ENCODE results near the gene HTT.

HTT gene

DNA sequence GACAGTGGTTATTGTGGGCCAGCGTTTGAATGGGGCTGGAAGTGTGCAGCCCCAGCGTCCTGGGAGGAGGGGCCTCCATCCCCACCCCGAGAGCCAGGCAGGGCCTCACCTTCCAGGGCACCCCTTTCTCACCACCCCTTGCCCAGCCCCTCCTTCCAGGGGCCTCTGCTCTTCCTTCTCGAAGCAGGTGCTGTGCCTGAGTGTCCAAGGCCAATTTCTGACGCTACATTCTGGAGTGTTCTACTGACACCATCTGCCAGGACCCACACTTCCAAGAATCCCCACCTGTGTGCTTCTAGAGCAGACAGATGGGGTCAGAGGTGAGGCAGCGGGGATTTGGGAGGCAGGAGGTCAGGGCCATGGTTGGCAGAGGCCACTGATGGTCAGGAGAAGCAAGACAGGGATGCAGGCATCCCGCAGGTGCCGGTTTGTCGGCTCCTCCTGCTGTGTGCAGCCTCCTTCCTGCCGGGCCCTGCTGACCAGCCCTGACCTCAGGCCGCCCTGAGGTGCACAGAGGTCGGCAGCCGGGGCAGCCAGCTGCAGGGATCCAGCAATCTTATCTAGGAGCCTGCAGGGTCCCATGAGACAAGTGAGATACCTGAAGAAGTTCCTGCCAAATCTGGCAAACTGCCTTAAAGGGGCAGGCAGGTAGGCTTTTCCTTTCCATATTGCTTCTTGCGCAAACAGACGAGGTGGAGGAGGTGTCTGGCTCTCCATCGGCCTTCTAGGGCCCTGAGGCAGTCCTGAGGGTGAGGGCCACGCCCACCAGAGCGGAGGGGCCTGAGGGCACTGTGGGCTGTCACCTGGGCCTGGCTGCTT, 193.3 kb downstream of the HTT start:
- Histone ChIP-seq H3K4me3 (ENCODE audit: low read length) (no peak overlapping the region), H3K4me2 (ENCODE audit: low read length) (no peak overlapping the region), H3K27me3 (ENCODE audit: control insufficient read depth, low read length) (no peaks in the 10 kb centered on the region)

DNA sequence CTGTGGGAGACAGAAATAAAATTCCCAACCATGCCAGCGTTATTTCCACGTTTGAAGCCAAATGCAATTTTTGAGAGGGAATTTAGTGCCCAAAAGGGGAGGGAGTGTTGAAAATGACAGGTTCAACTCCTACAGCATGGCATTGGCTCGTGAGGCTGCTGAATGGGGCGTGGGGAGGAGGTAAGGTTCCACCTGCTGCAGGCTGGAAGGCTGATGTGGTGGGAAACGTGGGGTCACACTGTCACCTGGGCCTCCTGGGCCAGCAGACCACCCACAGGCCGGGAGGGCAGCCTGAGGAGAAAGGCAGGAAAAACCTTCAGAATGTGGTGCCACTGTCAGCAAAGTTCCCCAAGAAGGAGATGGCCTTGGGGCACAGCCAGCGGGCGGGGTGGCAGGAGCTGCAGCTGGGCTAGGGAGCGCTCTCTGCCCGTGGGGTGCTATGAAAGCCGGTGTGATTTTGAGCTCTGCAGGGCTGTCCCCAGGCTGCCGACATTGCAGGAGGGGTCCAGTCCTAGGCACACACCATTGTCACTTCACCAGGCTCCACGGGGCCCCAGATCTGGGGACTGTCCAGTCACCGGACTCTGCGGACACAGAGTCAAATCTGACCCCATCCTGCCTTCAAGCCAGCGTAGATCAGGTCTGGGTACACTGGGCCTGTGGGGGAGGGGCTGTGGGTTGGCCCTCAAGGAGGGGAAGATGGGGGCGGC, 194.1 kb downstream of the HTT start:
- no peaks in the 10 kb centered on the region for H3K9me2 ChIP-seq (replicated peaks; ENCODE audit: control insufficient read depth, low read length)
- H3K4me1 ChIP-seq (ENCODE audit: control insufficient read depth, low read length), result peaks cover 16% of the 10 kb centered on the region
- no peaks in the 10 kb centered on the region for H3K36me3 ChIP-seq (ENCODE audit: control insufficient read depth, low read length)
- H3F3A ChIP-seq (ENCODE audit: control insufficient read depth, insufficient read depth), result no peaks in the 10 kb centered on the region
- H3K79me2 ChIP-seq (ENCODE audit: control insufficient read depth, low read length), result no peaks in the 10 kb centered on the region
- no peaks in the 10 kb centered on the region for H4K20me1 ChIP-seq (ENCODE audit: control insufficient read depth, insufficient read depth, low read depth, low read length)
- no peaks in the 10 kb centered on the region for H3K9me3 ChIP-seq (ENCODE audit: control insufficient read depth, insufficient read depth, low read length)
- no peak overlapping the region for H3K27ac ChIP-seq (ENCODE audit: low read depth, low read length)
- H3K4me2 ChIP-seq (ENCODE audit: low read length), result no peak overlapping the region
- no peak for TF ChIP-seq EZH2phosphoT487 (IDR thresholded peaks at IDR 0.05; ENCODE audit: borderline replicate concordance, low read length)
- TF ChIP-seq, protein P1, sequence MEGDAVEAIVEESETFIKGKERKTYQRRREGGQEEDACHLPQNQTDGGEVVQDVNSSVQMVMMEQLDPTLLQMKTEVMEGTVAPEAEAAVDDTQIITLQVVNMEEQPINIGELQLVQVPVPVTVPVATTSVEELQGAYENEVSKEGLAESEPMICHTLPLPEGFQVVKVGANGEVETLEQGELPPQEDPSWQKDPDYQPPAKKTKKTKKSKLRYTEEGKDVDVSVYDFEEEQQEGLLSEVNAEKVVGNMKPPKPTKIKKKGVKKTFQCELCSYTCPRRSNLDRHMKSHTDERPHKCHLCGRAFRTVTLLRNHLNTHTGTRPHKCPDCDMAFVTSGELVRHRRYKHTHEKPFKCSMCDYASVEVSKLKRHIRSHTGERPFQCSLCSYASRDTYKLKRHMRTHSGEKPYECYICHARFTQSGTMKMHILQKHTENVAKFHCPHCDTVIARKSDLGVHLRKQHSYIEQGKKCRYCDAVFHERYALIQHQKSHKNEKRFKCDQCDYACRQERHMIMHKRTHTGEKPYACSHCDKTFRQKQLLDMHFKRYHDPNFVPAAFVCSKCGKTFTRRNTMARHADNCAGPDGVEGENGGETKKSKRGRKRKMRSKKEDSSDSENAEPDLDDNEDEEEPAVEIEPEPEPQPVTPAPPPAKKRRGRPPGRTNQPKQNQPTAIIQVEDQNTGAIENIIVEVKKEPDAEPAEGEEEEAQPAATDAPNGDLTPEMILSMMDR (IDR thresholded peaks at IDR 0.05; ENCODE audit: low read depth, low read length, poor library complexity, severe bottlenecking), result no peak
- no peak overlapping the region for H3K4me3 ChIP-seq (ENCODE audit: low read length)
- no peaks in the 10 kb centered on the region for H3K27me3 ChIP-seq (ENCODE audit: control insufficient read depth, low read length)

More for the DNA sequence above, 193.3 kb downstream of the HTT start:
- Histone ChIP-seq H3K27ac (ENCODE audit: low read depth, low read length) (no peak overlapping the region), H3K4me1 (ENCODE audit: control insufficient read depth, low read length) (peaks cover 10% of the 10 kb centered on the region), H3K9me3 (ENCODE audit: control insufficient read depth, insufficient read depth, low read length) (no peaks in the 10 kb centered on the region), H3K36me3 (ENCODE audit: control insufficient read depth, low read length) (no peaks in the 10 kb centered on the region), H3K79me2 (ENCODE audit: control insufficient read depth, low read length) (no peaks in the 10 kb centered on the region), H3K9me2 (replicated peaks; ENCODE audit: control insufficient read depth, low read length) (no peaks in the 10 kb centered on the region), H3F3A (ENCODE audit: control insufficient read depth, insufficient read depth) (no peaks in the 10 kb centered on the region), H4K20me1 (ENCODE audit: control insufficient read depth, insufficient read depth, low read depth, low read length) (no peaks in the 10 kb centered on the region)
- no peak for TF ChIP-seq EZH2phosphoT487 (IDR thresholded peaks at IDR 0.05; ENCODE audit: borderline replicate concordance, low read length)

DNA sequence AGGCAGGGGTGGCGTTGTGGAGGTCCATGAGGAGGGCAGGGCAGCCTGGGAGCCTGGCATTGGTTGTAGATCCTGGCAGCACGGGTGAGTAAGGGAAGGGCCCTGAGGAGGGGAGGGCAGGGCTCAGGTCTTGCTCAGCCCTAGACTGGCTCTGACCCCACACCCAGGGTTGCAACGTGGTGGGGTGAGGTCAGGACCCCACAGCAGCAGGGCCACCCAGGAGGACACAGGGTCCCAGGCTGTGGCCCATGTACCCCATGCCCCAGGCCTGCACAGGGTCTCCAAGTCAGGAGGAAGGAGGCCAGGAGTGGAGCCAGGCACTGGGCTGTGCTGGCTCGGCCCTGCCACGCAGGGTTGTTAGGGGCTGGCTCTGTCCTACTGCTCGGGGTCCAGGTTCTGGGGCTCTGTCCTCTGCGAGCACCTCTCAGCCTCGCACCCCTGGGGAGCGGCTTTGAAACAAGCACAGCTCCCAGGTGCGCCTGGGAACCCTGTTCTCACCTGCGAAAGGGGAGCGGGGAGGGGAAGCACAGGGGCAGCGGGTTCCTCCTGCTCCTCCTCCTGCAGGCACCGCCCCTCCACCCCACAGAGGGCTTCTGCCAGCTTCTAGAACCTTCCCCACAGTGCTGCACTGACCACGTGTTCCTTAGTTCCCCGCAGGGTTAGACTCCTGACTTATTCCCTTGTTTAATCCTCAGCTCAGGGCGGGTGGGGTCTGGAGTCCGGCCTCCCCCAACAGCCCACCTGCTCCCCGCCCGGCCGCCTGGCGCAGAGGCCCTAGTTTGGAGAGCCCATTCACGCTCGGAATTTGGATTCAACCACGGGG, 194.8 kb downstream of the HTT start:
- TF ChIP-seq, protein P1 (IDR thresholded peaks at IDR 0.05; ENCODE audit: low read depth, low read length, poor library complexity, severe bottlenecking), result no peak
- TF ChIP-seq EZH2phosphoT487 (IDR thresholded peaks at IDR 0.05; ENCODE audit: borderline replicate concordance, low read length), result no peak
- no peak overlapping the region for H3K4me2 ChIP-seq (ENCODE audit: low read length)
- H3K36me3 ChIP-seq (ENCODE audit: control insufficient read depth, low read length), result no peaks in the 10 kb centered on the region
- no peaks in the 10 kb centered on the region for H3K79me2 ChIP-seq (ENCODE audit: control insufficient read depth, low read length)
- H3K27me3 ChIP-seq (ENCODE audit: control insufficient read depth, low read length), result no peaks in the 10 kb centered on the region
- no peaks in the 10 kb centered on the region for H4K20me1 ChIP-seq (ENCODE audit: control insufficient read depth, insufficient read depth, low read depth, low read length)
- H3K9me3 ChIP-seq (ENCODE audit: control insufficient read depth, insufficient read depth, low read length), result no peaks in the 10 kb centered on the region
- no peaks in the 10 kb centered on the region for H3K9me2 ChIP-seq (replicated peaks; ENCODE audit: control insufficient read depth, low read length)
- H3K4me3 ChIP-seq (ENCODE audit: low read length), result no peak overlapping the region
- H3K27ac ChIP-seq (ENCODE audit: low read depth, low read length), result no peak overlapping the region
- H3F3A ChIP-seq (ENCODE audit: control insufficient read depth, insufficient read depth), result no peaks in the 10 kb centered on the region
- H3K4me1 ChIP-seq (ENCODE audit: control insufficient read depth, low read length), result peaks cover 17% of the 10 kb centered on the region
